AG08396 (cell line): ENCODE data around the gene WDR82.
A peak's percentile ranks its signal among the peaks of the same experiment; 100 is the strongest.

Experiments
- DNase-seq: peaks from one replicate; pipeline ENCODE4 v3.0.0; 2012; ENCODE audit warnings: low spot score, mixed read lengths

Gene WDR82

DNA sequence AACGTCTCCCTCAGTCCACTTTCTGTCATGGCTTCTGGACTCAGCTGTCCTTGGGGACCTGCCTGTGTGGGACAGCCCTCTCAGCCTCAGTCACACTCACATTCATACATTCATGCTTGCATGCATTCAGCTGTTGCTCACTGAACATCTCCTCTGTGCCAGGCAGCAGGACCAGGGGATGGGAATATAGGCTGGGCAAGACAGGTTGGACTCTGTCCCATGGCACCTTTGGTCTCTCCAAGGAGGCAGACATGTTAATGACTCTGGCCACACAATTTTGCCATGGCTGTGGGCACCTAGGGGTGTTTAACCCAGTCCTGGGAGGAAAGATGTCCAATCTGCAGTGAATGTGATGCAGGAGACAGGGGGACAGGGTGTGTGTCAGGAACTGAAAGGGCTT is 29.9 kb upstream of the WDR82 start:
- DNase-seq: no peak

DNA sequence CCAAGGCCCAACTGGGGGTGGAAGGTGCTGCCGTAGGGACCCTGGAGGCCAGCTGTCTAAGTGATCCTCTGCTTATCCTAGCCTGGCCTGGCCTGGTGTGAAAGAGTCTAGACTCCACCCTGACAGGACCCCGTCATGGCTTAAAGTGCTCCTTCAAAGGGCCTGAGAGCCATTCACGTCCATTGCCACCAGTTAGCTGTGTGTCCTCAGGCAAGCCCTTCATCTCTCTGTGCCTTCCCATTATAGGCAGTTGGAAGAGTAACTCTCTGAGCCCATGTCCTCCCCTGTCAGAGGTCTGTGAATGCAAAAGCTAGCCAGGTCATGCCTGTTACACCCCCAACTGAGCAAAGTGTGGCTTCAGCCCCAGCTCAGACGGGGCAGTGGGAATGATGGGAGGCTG is 28.5 kb upstream of the WDR82 start:
- no peak for DNase-seq

DNA sequence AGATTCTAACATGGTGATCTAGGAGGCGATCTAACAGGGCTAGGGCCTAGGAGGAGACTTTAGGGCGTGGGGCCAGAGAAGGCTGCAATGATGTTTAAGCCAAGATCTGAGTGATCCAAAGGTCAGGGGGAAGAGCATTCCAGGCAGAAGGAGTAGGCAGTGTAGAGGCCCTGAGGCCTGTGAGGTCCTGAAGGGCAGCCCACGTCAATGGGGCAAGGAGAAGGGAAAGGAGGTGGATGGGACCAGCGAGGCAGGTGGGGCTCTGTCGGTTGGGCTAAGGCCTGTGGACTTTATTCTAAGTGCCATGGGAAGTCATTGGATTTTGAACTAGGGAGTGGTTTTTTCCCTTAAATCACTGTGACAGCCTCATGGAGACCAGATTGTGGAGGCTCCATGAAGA is 27.5 kb upstream of the WDR82 start:
- no peak for DNase-seq

DNA sequence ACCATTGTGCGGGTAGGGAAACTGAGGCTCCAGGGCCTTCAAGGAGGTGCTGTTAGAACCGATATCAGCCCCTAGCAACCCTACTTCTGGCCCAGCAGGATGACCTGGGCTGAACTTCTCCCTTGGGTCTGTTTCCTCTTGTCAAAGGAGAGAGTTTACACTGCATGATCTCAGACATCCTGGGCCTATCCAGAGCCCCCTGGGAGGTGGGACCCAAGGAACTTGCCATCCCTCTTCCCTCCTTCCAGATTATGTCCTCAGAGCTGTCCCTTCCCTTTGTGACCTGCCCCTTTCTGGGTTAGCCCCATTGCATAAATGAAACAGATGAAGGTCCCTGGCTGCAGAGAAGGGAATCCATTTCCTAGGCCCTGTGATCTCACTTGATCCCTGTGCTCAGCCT is 25.4 kb upstream of the WDR82 start:
- no peak for DNase-seq

DNA sequence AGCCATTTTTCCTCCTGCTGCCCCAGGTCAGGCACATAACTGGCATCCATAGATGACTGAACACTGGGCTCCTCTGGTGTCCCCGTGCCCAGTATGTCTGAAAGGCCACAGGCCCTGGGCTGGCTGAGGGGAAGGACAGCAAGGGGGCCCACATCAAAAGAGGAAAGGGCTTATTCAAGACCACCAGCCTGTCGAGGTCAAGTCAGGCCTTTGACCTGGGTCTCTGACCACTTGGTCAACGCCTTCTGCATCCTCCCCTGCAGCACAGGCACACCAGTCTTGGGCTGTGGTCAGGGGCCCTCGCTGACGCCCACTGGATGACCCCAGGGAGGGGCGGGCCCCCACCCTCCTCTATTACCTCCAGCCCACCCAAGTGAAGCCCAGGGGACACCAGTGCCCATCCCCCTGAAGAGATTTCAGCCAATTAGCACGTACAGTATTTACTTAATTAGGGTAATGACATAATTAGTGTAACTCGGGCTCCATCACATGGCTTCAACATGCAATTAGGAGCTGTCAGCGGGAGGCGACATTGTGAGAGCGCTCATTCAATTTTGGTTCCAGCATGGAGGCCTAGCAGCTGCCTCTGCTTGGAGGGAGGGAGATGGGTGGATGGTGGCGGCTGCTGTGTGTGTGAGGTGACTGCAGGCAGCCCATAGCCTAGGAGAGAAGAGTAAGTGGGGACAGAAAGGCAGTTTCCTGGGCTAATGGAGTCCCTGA is 24.1 kb upstream of the WDR82 start:
- DNase-seq: no peak

DNA sequence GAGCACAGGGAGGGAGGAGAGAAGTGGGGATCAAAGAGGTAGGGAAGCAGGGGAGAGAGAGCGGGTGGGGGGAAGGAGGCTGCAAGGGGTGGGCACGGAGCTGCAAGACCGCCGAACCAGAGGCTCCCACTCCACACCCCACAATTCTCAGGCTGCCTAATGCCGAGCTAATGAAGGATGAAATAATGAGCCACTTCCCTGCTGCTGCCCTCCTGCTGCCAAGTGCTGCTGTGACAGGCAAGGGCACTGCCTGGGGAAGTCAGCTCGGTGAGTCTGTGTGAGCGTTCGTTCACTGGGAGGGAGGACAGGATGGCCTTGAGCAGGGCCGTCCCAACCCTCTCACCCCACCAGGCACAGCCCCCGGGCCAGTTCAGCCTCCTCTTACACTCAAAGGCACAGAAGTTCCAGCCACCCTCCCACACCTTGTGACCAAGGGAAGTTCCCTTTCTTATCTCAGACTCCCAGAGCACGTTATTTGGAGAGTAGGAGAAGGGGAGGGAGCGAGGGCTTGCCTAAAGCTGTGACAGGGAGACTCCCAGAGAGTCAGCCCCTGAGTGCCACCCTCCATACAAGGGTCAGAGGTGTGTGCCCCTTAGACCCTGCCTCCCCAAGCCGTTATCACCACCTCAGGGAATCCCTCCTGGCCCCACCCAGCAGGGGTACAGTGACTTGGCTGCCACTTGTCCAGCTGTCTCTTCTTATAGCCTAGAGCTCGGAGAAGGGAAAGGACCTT is 21.6 kb upstream of the WDR82 start:
- no peak for DNase-seq

DNA sequence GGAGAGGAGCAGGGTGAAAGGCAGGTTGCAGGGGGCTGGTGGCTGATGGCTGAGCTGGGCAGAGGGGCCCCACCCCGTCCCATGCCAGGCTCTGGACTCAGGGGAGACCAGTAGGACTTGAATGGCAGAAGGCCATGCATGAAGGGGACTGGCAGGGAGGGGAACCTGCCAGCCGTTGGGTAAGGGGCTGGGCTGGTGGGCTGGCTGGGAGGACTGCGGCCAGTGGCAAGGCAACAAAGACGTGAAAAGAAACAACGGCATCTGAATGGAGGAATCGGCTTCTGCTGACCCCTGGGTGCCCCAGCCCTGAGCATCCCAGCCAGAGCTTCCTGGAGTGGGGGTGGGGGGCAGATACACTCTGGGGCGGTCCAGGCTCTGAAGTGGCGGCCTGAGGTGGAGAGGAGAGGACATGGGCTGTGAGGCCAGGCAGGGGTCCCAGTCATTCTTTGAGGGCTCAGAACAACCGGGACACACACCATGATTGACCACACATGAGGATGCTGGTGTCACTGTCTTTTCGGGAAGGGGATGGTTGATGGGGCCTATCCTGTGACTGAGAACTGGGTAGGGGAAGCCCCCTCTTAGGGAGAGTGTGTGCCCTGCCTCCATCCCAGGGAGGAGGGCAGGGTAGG is 20.9 kb upstream of the WDR82 start:
- no peak for DNase-seq

DNA sequence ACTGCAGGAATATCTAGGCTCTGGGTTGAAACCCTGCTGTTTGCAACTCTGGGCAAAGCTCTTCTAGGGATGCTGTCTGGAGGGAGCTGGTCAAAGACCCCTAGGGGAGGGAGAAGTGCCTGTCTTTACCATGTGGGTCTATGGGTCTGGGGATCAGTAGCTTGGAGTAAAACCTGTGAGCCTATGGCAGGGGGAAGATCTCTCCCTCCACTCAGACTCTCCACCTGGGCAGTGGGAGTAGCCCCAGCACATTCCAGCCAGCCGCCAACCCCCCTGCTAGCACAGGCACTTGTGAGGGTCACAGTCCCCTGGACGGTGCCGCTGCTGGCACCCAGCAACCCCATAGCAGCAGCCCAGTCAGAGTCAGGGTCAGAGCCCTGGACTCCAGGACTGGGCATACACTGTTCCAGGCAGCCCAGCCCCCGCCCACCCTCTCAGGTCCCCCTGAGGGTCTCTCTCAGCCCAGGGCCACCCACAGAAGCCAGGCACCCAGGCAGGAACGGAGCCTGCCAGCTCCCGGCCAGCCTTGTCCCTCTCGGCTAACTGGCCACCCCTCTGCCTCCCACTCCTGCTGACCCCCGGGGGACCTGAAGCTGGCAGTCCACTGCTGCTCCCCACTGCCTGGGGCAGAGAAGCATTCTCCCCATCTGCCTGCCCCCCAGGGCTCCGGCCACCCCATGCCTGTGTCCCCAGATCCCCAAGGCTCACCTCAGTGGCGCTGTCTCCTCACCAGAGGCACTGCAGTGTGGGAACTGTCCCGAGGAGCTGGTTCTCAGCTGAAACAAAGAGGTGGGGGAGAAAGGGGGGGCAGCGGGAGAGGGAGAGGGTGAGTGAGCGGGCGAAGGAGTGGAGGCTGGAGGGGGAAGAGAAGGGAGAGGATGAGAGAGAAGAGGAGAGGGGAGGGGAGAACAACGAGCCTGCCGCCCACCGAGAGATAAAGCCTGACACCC is 20.0 kb upstream of the WDR82 start:
- DNase-seq: no peak

DNA sequence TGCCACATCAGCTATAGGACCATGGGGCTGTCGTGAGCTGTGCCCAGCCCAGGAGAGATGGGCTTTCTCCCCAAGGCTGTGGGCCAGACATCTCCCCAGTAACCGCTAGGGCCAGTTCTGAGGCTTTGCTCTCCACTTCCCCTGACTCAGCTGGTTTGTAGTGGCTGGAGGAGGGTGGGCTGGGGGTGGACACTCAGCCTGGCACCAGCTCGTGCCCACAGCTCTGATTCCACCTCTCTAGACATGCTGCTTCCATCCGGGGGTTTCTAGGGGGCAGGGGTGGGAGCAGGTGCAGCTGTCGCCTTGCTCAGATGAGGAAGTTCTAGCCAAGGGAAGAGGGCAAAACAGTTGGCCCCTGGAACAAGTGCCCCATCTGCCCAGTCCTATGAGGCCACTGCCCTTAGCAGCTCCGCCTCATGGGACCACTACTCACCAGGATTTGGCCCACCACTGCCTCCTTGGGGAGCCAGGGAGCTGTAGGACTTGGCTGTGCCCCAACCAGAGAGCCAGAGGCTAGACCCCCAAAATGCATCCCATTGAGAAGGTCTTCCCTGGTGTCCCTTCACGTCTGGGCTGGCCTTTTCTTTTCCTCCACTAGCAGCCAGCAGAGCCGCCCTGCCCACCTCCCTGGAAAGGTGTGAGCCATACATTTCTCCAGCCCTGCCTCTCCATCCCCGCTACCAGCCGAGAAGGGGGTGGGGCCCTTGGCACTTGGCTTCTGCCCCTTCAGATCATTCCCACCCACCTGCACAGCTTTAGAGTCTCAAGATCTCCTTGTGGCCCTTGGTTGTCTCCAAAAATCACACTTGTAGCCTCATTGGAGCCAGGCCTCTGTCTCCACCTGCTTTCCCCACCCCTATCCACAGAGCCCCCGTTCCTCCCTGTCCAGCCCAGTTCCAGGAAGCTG is 19.0 kb upstream of the WDR82 start:
- no peak for DNase-seq

DNA sequence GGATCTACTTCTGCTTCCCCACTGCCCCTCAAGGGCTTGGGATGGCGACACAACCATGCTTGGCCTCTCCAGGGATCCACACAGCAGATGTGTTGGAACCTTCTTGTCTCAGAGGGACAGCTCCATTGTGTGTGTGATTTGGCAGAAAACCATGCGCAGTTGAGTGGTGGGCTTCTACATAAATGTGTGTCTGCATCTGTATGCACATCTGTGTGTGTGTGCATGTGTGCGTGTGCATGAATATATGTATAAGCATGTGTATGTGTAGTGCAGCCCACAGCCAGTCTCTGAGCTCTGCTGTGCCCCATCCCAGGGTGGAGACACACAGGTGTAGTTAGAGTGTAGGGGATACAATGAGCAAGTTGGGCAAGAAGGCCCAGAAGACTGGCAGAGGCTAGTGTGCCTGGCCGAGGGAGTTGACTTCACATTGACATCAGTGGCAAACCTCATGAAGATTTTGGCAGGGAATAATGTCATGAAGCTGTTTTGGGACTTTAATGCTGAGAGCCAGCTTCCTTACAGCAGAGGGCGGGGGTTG is 17.3 kb upstream of the WDR82 start:
- no peak for DNase-seq

DNA sequence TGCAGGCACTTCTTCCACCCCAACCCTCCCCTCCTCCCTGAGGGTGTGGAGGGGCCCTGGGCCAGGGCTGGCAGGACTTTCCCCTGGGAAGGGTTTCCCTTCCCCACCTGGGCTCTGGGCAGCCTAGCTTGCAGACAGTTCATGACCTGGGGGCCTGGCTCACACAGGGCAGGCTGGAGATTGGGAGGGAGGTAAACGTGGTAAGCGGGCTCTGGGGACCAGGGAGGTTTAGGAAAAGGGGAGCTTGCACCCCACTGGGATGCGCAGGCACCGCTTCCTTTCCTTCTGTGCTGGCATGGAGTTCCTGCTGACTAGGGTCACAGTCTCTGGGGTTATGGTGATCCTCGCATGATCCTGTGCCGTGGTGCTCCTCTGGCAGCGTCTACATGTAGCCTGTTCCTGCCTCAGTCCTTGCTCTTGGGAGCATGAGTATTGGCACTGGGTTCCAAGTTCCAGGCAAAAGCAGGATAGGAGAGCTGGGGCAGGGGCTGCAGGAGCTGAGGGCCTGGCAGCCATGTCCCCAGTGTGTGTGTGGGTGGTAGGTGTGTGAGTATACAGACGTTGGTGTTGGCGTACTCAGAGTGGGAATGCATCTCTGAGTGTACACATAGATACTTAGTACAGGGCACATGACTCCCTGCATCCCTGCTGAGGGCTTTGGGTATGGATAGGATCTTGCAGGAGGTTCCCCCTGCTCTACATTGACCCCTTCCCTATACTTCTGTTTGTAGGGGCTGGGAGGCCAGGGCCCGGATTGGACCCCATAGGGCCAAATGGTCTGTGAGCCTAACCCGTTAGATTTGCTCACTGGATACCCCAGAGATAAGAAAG is 16.1 kb upstream of the WDR82 start:
- no peak for DNase-seq

DNA sequence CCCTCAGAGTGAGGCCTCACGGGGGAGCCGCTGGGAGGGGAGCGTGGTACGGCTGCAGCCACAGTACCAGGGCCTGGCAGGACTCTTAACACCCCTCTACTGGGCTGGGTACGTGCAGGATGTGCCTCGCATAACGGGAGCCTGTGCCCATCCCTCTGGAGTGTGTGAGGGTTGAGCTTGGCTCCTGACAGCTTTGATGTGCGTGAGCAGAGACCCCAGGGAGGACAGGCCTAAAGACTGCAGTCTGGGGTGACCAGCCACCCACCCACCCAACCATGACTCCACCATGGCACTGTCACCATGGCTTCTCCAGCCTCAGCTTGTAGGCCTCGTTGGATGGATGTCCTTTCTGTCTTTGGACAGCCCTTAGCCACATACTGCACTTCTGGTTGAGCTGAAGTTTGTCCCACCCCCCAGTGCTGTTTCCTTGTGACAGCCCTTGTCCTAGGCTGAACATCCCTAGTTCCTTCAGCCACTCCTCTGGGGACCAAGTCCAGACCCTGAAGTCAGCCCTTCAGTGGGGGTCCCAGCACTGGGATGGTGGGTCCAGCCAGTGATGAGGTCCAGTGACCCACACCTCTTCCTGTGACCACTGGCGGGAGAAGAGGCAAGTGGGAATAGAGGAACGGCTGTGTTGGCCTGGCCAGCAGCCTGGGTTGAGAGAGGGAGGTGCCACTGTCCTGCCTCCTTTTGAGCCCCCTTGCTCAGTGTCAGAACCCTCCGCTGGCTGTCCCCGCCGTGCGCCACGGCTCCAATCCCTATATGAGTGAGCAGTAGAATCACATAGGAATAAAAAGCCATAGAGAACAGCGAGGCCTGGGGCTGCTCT is 15.3 kb upstream of the WDR82 start:
- no peak for DNase-seq

DNA sequence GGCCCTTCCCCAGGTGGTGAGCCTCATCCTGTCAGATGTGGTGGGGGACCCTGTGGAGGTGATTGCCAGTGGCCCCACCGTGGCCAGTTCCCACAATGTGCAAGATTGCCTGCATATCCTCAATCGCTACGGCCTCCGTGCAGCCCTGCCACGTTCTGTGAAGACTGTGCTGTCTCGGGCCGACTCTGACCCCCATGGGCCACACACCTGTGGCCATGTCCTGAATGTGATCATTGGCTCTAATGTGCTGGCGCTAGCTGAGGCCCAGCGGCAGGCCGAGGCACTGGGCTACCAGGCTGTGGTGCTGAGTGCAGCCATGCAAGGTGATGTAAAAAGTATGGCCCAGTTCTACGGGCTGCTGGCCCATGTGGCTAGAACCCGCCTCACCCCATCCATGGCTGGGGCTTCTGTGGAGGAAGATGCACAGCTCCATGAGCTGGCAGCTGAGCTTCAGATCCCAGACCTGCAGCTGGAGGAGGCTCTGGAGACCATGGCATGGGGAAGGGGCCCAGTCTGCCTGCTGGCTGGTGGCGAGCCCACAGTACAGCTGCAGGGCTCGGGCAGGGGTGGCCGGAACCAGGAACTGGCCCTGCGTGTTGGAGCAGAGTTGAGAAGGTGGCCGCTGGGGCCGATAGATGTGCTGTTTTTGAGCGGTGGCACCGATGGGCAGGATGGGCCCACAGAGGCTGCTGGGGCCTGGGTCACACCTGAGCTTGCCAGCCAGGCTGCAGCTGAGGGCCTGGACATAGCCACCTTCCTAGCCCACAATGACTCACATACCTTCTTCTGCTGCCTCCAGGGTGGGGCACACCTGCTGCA is 14.0 kb upstream of the WDR82 start:
- DNase-seq: no peak

DNA sequence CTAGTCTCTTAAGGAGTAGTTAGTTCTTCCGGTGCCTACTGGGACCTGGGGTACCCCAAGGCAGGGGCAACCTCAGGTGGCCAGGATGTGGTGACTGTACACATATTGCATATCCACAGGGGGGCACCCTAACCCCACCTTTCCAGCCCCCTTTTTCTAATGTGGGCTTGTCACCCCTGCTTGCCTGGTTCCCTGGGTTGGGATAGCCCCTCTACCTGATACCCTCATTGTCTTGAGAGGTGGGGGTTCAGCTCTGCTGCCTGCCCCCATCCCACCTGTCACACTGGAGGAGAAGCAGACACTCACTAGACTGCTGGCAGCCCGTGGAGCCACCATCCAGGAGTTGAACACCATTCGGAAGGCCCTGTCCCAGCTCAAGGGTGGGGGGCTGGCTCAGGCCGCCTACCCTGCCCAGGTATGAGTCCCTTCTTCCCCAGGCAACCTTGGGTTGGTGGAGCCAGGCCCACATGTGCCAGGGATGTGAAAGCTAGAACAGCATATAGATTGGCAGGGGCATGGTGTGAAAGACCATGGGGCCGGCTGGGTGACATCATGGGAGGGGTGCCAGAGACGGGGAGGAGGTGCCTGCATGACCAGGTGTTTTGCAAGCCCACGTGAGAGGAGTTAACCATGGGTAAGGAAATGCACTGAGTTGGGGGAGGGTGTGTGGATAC is 13.2 kb upstream of the WDR82 start:
- DNase-seq: peak; percentile 57

DNA sequence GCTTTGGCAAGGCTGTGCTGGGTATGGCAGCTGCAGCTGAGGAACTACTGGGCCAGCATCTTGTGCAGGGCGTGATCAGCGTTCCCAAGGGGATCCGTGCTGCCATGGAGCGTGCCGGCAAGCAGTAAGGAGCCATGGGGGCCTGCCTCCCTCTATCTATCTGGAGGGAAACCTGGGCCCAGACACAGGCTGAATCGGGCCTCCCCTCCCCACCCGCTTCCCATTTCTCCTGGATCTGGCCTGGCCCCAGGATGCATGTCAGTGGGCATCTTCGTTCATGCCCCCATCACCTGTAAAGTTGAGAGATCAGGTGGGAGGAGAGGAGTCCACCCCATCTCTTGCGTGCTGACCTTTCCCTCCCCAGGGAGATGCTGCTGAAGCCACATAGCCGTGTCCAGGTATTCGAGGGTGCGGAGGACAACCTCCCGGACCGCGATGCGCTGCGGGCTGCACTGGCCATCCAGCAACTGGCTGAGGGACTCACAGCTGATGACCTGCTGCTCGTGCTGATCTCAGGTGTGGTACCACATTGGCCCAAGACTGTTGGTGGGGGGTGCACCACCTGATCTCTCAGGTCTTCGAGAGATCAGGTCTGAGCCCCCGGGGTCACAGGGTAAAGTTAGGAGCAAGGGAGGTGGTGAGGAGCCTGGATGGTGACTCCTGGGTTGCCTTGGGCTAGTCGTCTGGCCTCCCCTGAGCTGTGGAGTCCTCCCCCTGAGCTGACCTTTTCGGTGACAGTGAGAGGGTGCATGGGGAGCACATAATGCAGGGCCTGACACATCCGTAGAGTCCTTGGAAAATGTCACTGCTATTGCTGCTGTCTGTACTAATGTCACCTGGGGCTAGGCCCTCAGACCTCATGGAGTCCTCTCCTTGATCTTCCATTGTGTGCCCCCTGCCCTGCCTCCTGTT is 12.4 kb upstream of the WDR82 start:
- DNase-seq: no peak
